GM12873 (cell line): ENCODE measurements around the gene GIMAP7.

ENCODE experiments used
- TF ChIP-seq, protein P1 (sequence below): IDR thresholded peaks from 2 replicates; pipeline ENCODE4 v1.5.1; 2012; ENCODE audit warnings: low read depth, mild to moderate bottlenecking, moderate library complexity, low read length, control low read depth; ENCODE audit not compliant: insufficient read depth; ENCODE audit errors: missing control alignments

Gene GIMAP7

GRCh38 chr7:150514748-150515222, at the start of gene GIMAP7:
Gene GIMAP7 (plus strand): TSS chr7:150514872. CDS start chr7:150519975, 5,103 bp downstream.
- TF ChIP-seq, protein P1, sequence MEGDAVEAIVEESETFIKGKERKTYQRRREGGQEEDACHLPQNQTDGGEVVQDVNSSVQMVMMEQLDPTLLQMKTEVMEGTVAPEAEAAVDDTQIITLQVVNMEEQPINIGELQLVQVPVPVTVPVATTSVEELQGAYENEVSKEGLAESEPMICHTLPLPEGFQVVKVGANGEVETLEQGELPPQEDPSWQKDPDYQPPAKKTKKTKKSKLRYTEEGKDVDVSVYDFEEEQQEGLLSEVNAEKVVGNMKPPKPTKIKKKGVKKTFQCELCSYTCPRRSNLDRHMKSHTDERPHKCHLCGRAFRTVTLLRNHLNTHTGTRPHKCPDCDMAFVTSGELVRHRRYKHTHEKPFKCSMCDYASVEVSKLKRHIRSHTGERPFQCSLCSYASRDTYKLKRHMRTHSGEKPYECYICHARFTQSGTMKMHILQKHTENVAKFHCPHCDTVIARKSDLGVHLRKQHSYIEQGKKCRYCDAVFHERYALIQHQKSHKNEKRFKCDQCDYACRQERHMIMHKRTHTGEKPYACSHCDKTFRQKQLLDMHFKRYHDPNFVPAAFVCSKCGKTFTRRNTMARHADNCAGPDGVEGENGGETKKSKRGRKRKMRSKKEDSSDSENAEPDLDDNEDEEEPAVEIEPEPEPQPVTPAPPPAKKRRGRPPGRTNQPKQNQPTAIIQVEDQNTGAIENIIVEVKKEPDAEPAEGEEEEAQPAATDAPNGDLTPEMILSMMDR: no peak

GRCh38 chr7:150464962-150465361, 49.7 kb upstream of the GIMAP7 start:
- TF ChIP-seq, protein P1: no peak

DNA sequence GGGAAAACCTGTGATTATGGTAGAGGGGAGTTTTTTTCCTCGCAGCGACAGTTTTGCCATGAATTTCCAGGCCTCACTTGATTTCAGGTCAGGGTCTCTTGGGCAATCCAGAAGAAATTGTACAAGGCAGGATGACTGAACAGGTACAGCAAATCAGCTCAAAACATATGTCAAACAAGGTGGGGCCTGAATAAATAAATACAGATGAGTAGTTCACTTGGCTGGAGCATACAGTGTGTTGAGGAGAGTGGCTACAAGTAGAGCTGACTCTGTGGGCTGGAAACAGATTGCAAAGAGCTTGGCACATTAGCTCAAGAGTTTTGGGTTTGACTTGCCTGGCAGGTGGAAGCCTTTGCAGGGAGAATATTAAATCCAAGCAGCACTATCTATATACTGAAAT, 49.3 kb upstream of the GIMAP7 start:
- TF ChIP-seq, protein P1: no peak

- TF ChIP-seq, protein P1: no peak
Observed at GRCh38 chr7:150466477-150466876, 48.2 kb upstream of the GIMAP7 start.

DNA sequence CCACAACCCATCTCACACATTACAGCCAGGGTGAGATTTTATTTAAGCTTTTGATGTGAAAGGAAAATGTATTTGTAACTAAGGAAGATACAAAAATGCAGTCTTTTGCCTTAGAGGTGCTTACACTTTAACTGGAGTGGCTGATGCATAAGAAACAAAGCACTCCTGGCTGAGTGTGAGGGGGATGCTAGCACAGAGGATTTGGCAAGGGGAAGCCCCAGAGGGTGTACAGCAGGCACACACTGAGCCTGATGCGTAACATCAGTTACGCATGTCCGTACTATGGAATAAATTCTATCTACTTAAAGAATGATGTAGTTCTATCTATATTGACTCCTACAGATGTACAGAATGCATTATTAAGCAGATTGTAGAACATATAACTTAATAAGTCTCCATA, 46.4 kb upstream of the GIMAP7 start:
- TF ChIP-seq, protein P1: no peak

DNA sequence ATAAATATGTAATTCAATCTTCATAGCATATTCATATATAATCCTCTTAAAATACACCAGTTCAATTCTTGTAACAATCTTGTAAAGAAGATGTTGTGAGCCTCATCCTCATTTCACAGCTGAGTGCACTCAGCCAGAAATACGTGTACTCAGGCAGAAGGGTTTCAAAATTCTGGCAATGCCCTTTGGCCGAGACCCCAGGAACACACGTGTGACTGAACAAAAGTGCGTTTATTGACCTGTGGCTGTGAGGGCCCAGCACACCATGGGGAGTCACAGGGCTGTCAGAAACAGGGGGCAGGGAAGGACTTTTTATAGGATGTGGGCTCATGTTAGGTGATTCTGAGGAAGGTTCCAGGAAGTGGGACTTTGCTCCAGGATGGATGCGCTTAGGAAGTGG, 42.8 kb upstream of the GIMAP7 start:
- TF ChIP-seq, protein P1: no peak

DNA sequence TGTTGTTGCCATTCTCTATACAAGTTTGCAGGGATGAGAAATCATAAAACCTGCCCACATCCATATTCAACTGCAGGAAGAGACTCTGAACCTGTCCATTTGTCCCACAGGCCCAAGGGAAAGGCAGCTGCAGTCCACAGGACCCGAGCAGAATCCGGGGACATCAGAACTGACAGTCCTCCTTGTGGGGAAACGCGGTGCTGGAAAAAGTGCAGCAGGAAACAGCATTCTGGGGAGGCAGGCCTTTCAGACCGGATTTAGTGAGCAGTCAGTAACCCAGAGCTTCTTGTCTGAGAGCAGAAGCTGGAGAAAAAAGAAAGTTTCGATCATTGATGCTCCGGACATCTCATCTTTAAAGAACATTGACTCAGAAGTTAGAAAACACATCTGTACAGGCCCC, 40.8 kb upstream of the GIMAP7 start:
- TF ChIP-seq, protein P1: no peak
